ENCODE results near the gene GIT2. TPM values are rescaled to one million over a fixed set of nuclear protein-coding genes. Genes with fewer than 3 reads are reported as not detected.

The GIT2 gene
- total and polyA plus RNA-seq, 12 donors = 24.3 to 80.9 (median 56.0) TPM

DNA sequence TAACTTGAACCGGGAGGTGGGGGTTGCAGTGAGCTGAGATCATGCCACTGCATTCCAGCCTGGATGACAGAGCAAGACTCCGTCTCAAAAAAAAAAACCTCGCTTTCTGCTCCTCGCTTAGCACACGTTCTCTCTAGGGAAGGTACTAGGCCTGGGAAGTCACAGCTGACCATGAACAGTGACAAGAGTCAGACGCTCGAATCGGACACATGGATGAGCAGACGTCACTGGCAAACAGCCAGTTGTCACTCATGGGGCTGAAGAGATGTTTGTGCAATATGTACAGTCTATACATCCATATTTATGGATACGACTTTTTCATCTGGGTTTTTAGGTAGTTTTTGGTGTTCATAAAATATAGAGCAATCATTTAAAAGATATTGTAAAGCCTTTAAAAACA, 76.7 kb downstream of the GIT2 start:
- no peak for DNase-seq
- H3K4me3 ChIP-seq = no peak overlapping the region
- intact Hi-C loops (cut with DNase I) = no loop called here
- no peaks in the 10 kb centered on the region for H3K27me3 ChIP-seq
- H3K36me3 ChIP-seq (replicated peaks in 1 of 2) = peaks cover 0 to 44% of the 10 kb centered on the region in 2 donors
- 73 to 81% (median 77%) methylated on average over 10 of the region's 10 CpGs for WGBS, 4 donors
- TF ChIP-seq, protein P1, sequence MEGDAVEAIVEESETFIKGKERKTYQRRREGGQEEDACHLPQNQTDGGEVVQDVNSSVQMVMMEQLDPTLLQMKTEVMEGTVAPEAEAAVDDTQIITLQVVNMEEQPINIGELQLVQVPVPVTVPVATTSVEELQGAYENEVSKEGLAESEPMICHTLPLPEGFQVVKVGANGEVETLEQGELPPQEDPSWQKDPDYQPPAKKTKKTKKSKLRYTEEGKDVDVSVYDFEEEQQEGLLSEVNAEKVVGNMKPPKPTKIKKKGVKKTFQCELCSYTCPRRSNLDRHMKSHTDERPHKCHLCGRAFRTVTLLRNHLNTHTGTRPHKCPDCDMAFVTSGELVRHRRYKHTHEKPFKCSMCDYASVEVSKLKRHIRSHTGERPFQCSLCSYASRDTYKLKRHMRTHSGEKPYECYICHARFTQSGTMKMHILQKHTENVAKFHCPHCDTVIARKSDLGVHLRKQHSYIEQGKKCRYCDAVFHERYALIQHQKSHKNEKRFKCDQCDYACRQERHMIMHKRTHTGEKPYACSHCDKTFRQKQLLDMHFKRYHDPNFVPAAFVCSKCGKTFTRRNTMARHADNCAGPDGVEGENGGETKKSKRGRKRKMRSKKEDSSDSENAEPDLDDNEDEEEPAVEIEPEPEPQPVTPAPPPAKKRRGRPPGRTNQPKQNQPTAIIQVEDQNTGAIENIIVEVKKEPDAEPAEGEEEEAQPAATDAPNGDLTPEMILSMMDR (IDR thresholded peaks at IDR 0.05) = no peak
- no peak for TF ChIP-seq POLR2A (IDR thresholded peaks at IDR 0.05)
- no peaks in the 10 kb centered on the region for H3K4me1 ChIP-seq (replicated peaks in 1 of 2)
- no peaks in the 10 kb centered on the region for H3K9me3 ChIP-seq (replicated peaks in 1 of 3)
- H3K27ac ChIP-seq = no peak overlapping the region

DNA sequence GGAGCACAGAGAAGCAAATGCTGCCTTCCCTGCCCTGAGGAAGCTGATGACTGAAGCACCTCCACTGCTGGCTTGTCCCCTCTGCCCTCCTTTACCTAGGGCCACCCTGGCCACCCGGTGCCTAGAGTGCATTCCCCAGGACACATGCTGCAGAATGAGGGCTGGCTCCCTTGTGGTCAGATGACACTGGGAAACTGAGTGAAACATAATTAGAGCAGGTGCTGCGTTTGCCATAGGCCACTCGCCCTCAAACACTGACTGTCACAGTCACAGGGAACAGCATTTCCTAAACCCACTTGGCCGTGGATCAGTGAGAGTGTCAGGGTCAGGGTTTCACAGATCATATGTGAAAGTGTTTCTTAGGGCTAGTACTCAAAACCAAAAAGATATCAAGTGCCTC, 80.1 kb downstream of the GIT2 start:
- 79 to 96% (median 91%) methylated on average over 4 of the region's 4 CpGs for WGBS, 4 donors
- Histone ChIP-seq H3K4me1 (replicated peaks in 1 of 2) (no peaks in the 10 kb centered on the region), H3K9me3 (replicated peaks in 1 of 3) (no peaks in the 10 kb centered on the region), H3K4me3 (no peak overlapping the region), H3K27me3 (no peaks in the 10 kb centered on the region), H3K36me3 (replicated peaks in 1 of 2) (peaks cover 0 to 70% of the 10 kb centered on the region in 2 donors), H3K27ac (no peak overlapping the region)
- DNase-seq = no peak
- intact Hi-C loops (cut with DNase I) = no loop called here
- TF ChIP-seq, protein P1 (IDR thresholded peaks at IDR 0.05) = no peak
- no peak for TF ChIP-seq POLR2A (IDR thresholded peaks at IDR 0.05)

DNA sequence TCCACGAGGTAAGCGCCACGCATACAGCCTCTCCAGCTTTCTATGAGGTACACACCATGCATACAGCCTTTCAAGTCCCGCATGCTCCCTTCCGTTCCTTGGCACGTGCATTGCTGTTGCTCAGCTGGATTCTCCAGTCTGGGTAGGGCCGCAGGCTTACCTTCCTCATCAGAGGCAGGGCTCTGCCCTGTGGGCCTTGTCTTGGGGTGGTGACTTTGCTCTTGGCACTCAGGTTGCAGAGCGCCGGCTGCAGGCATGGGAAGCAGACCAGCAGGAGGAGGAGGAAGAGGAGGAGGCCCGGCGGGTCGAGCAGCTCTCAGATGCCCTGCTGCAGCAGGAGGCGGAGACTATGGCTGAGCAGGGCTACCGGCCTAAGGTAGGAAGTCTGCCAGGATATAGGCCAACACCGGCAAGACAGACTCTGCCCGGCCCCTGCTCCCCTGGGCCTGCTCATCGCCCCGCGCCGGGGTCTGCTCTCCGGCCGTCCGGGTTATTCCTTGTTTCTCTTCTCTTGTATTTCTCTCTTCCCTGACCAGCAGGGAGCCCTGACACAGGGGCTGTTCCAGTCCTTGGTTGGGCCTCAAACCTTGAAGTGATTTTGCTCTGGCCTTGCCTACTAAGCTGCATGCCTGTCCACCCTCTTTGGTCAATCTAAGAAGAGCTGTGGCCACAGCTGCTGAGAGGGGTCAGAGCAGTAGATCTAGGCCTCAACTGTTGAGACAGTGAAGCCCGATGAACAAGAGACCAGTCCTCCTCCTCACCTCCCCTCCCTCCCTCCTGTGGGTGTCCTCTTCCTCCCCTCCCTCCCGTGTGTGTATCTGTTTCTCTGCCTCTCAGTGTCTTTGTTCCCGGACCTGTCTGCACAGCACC, 80.8 kb downstream of the GIT2 start:
- Histone ChIP-seq H3K27me3 (no peaks in the 10 kb centered on the region), H3K4me1 (replicated peaks in 1 of 2) (no peaks in the 10 kb centered on the region), H3K9me3 (replicated peaks in 1 of 3) (no peaks in the 10 kb centered on the region), H3K36me3 (replicated peaks in 1 of 2) (peaks cover 0 to 73% of the 10 kb centered on the region in 2 donors), H3K4me3 (no peak overlapping the region), H3K27ac (no peak overlapping the region)
- intact Hi-C loops (cut with DNase I) = no loop called here
- no peak for DNase-seq
- 84 to 87% (median 85%) methylated on average over 24 to 26 of the region's 26 CpGs for WGBS, 4 donors
- TF ChIP-seq, protein P1 (IDR thresholded peaks at IDR 0.05) = no peak
- TF ChIP-seq POLR2A (IDR thresholded peaks at IDR 0.05) = no peak

DNA sequence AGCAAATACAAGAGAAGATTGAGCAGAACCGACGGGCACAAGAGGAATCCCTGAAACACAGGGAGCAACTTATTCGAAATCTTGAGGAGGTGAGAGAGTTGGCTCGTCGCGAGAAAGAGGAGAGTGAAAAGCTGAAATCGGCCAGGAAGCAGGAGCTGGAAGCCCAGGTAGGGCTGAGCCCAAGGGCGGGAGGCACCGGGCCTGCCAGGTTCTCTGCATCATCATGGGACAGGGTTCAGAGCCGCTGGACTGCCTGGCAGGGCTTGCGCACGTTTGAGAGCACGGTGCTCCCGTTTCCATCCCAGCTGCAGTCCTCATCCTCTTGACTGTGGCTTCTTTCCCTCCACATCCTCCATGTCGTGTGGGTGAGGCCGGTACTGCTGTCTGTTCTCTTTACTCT, 81.7 kb downstream of the GIT2 start:
- no peak for DNase-seq
- no peak overlapping the region for H3K4me3 ChIP-seq
- H3K36me3 ChIP-seq (replicated peaks in 1 of 2) = peaks cover 0 to 69% of the 10 kb centered on the region in 2 donors
- 91 to 94% (median 93%) methylated on average over 16 of the region's 16 CpGs for WGBS, 4 donors
- H3K9me3 ChIP-seq (replicated peaks in 1 of 3) = no peaks in the 10 kb centered on the region
- H3K27me3 ChIP-seq = no peaks in the 10 kb centered on the region
- H3K27ac ChIP-seq = no peak overlapping the region
- no peak for TF ChIP-seq POLR2A (IDR thresholded peaks at IDR 0.05)
- TF ChIP-seq, protein P1 (IDR thresholded peaks at IDR 0.05) = no peak
- no peaks in the 10 kb centered on the region for H3K4me1 ChIP-seq (replicated peaks in 1 of 2)
- intact Hi-C loops (cut with DNase I) = no loop called here

Measured in adrenal gland (tissue), 12 donors.